H1 (cell line): ENCODE measurements around the gene TMEM134. TPM values are rescaled to one million over a fixed set of nuclear protein-coding genes. Genes with fewer than 3 reads are reported as not detected.
A peak's percentile ranks its signal among the peaks of the same experiment; 100 is the strongest.

Source experiments
- ASH2L ChIP-seq: fragments of 200-600, 300-600 bp; sonication (generic); IDR thresholded peaks from one replicate; pipeline ENCODE4 v1.7.1; 2017; ENCODE audit warnings: low read length
- BACH1 ChIP-seq: IDR thresholded peaks from 2 replicates; pipeline ENCODE4 v1.6.1; 2012; ENCODE audit warnings: low read length, improper control_type of control experiment
- BRCA1 ChIP-seq: IDR thresholded peaks from 2 replicates; pipeline ENCODE4 v1.6.1; 2012; ENCODE audit warnings: low read depth, low read length, improper control_type of control experiment
- CBX8 ChIP-seq: fragments of 300-800, 300-1000 bp; sonication (generic); IDR thresholded peaks from 2 replicates; pipeline ENCODE4 v1.7.1; 2016; ENCODE audit warnings: low read depth, low read length, borderline replicate concordance
- CHD1 ChIP-seq: IDR thresholded peaks from 2 replicates; pipeline ENCODE4 v1.6.1; 2012; ENCODE audit warnings: low read depth, low read length, improper control_type of control experiment
- E2F6 ChIP-seq: IDR thresholded peaks from 2 replicates; pipeline ENCODE4 v1.6.1; 2012; ENCODE audit warnings: inconsistent platforms
- EGR1 ChIP-seq: IDR thresholded peaks from 2 replicates; pipeline ENCODE4 v1.6.1; 2011; ENCODE audit warnings: low read depth, low read length, borderline replicate concordance
- GTF2F1 ChIP-seq: IDR thresholded peaks from 2 replicates; pipeline ENCODE4 v1.6.1; 2012; ENCODE audit warnings: low read depth, low read length, improper control_type of control experiment, borderline replicate concordance
- JUN ChIP-seq: IDR thresholded peaks from 2 replicates; pipeline ENCODE4 v1.6.1; 2011; ENCODE audit warnings: low read depth, mild to moderate bottlenecking, improper control_type of control experiment, low read length
- KDM1A ChIP-seq: fragments of 200-600, 300-600 bp; sonication (generic); IDR thresholded peaks from 2 replicates; pipeline ENCODE4 v1.7.1; 2016; ENCODE audit warnings: mild to moderate bottlenecking, low read length, borderline replicate concordance
- KDM4A ChIP-seq: IDR thresholded peaks from one replicate; pipeline ENCODE4 v1.7.1; 2012; ENCODE audit warnings: low read depth, mild to moderate bottlenecking, moderate library complexity, low read length, inconsistent platforms; ENCODE audit not compliant: severe bottlenecking
- KDM5A ChIP-seq: fragments of 200-600 bp; IDR thresholded peaks from 2 replicates; pipeline ENCODE4 v1.7.1; 2012; ENCODE audit warnings: mild to moderate bottlenecking, low read length, inconsistent platforms, mixed read lengths
- MAFK ChIP-seq: IDR thresholded peaks from 2 replicates; pipeline ENCODE4 v1.6.1; 2012; ENCODE audit warnings: low read depth, mild to moderate bottlenecking, improper control_type of control experiment, low read length
- NANOG ChIP-seq: IDR thresholded peaks from 2 replicates; pipeline ENCODE4 v1.6.1; 2011; ENCODE audit warnings: low read length, low read depth, mild to moderate bottlenecking, inconsistent platforms; ENCODE audit not compliant: insufficient read depth, poor library complexity, severe bottlenecking
- PHF8 ChIP-seq: fragments of 200-600 bp; sonication (generic); conservative IDR thresholded peaks from 2 replicates; pipeline ENCODE4 v1.7.1; 2012; ENCODE audit warnings: low read depth, mild to moderate bottlenecking, inconsistent platforms, low read length, moderate library complexity
- POLR2A ChIP-seq, 2 experiments: IDR thresholded peaks; 1 replicate in 1 of 2; 2 replicates in 1 of 2; pipeline ENCODE4 v1.6.1; 2011; ENCODE audit warnings: low read depth in 2 of 2, low read length in 2 of 2, mild to moderate bottlenecking in 2 of 2; ENCODE audit errors: control extremely low read depth in 1 of 2
- POU5F1 ChIP-seq: IDR thresholded peaks from 2 replicates; pipeline ENCODE4 v1.6.1; 2011; ENCODE audit warnings: low read depth, mild to moderate bottlenecking, low read length, moderate library complexity
- RXRA ChIP-seq: IDR thresholded peaks from 2 replicates; pipeline ENCODE4 v1.6.1; 2011; ENCODE audit warnings: low read depth, mild to moderate bottlenecking, low read length, moderate library complexity; ENCODE audit not compliant: insufficient read depth
- SAP30 ChIP-seq: fragments of 300-600 bp; sonication (generic); IDR thresholded peaks from 2 replicates; pipeline ENCODE4 v1.7.1; 2012; ENCODE audit warnings: low read length, moderate library complexity, mild to moderate bottlenecking, inconsistent platforms; ENCODE audit not compliant: insufficient read depth, insufficient replicate concordance
- SIN3A ChIP-seq, 2 experiments: IDR thresholded peaks in 1 of 2; conservative IDR thresholded peaks in 1 of 2; 2 replicates each; pipeline ENCODE4 v1.6.1; 2011 to 2012; ENCODE audit warnings: low read length in 2 of 2, improper control_type of control experiment in 1 of 2, low read depth in 1 of 2, mild to moderate bottlenecking in 1 of 2
- SUZ12 ChIP-seq: fragments of 200-600 bp; sonication (generic); IDR thresholded peaks from 2 replicates; pipeline ENCODE4 v1.6.1; 2012; ENCODE audit warnings: mild to moderate bottlenecking, inconsistent platforms, low read length, moderate library complexity, mixed read lengths
- TAF7 ChIP-seq: optimal IDR thresholded peaks from 2 replicates; pipeline ENCODE3; 2011; ENCODE audit warnings: low read depth, mild to moderate bottlenecking, inconsistent platforms, low read length, moderate library complexity, borderline replicate concordance
- YY1 ChIP-seq: IDR thresholded peaks from 2 replicates; pipeline ENCODE4 v1.6.1; 2011; ENCODE audit warnings: low read depth, mild to moderate bottlenecking, low read length
- polyA plus RNA-seq, 7 experiments: library from polyadenylated mRNA; depleted of rRNA in 3 of 7; stranded (reverse) in 5 of 7; unstranded in 2 of 7; fragments of >200 nt in 5 of 7; fragments of 200-250 nt in 2 of 7; gene quantifications; 1 replicate in 5 of 7; 2 replicates in 1 of 7; 4 replicates in 1 of 7; pipeline versions ENCODE4 v1.2.1 to v1.2.3, GENCODE V29; 2011 to 2013; ENCODE audit warnings: missing spikeins in 2 of 7, mixed read lengths in 2 of 7
- total RNA-seq: library from RNA; stranded (reverse); fragmentation: NEBNext Ultra II Directional; extraction: Animal tissue kit (Norgen Biotek cat#: 25700); gene quantifications from 2 replicates; pipeline ENCODE4 v1.2.1, GENCODE V29; 2021
- TF ChIP-seq, protein P1 (sequence below): IDR thresholded peaks from 2 replicates; pipeline ENCODE4 v1.6.1; 2012; ENCODE audit warnings: inconsistent platforms

The TMEM134 gene
- total and polyA plus RNA-seq, 2 of the 8 experiments (the other 6 are each of a cell fraction or from before 2014, with no cell fraction given): 32.4 to 229 TPM

DNA sequence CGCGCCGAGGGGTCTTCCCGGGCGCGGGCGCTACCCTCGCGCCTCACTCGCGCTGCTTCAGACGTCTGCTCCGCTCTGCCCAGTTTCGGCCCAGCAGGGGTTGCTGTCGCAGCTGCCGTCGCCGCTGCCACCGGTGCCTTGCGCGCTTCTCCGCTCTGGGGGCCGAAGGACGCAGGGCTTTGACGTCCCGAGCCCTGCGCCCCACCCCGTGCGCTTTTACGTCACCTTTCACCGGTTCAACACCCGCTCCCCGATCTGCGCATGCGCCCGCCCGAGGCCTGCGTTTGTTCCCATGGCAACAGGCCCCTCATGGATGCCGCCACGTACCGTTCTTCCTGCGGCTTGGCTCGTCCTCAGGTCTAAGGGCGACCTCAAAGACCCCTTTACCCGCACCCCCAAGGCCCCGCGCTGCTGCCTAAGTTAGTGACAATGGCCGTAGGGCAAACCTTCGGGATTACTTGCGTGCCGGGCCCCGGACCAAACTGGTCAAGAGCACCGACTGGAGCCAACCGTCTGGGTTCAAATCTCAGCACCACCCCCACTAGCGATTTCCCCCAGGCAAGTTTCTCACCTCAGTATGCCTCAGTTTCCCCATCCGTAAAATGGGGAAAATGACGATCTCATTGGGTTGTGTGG, 39.6 kb upstream of the TMEM134 start (continued):
- TF ChIP-seq ASH2L: peak; percentile 94
- no peak for TF ChIP-seq NANOG
- TF ChIP-seq CBX8: no peak
- no peak for TF ChIP-seq SUZ12
- no peak for TF ChIP-seq GTF2F1
- no peak for TF ChIP-seq POU5F1
- peak; percentile 82 for TF ChIP-seq KDM4A
- peak; percentile 59 to 90; a peak in 1 of 4 replicates for TF ChIP-seq SIN3A (conservative IDR thresholded peaks at IDR 0.05 in 1 of 2, IDR thresholded peaks at IDR 0.05 in 1 of 2; ENCODE audit: low read depth in 1 of 2, low read length in 2 of 2)
- TF ChIP-seq E2F6: 0 out of 2 replicates have a peak, but pooled peaks have one; percentile 5
- TF ChIP-seq EGR1: no peak
- peak; percentile 79 for TF ChIP-seq KDM5A
- TF ChIP-seq, protein P1, sequence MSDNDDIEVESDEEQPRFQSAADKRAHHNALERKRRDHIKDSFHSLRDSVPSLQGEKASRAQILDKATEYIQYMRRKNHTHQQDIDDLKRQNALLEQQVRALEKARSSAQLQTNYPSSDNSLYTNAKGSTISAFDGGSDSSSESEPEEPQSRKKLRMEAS: peak; percentile 79
- no peak for TF ChIP-seq RXRA
- TF ChIP-seq CHD1: no peak
- no peak for TF ChIP-seq MAFK
- peak in 1 of 2 experiments; percentile 84; a peak in 2 of 3 replicates for TF ChIP-seq POLR2A (IDR thresholded peaks at IDR 0.05; ENCODE audit: control extremely low read depth in 1 of 2, low read depth in 2 of 2, low read length in 2 of 2)
- TF ChIP-seq TAF7: no peak
- TF ChIP-seq PHF8: peak; percentile 66
- TF ChIP-seq SAP30: peak; percentile 75
- TF ChIP-seq JUN: no peak
- no peak for TF ChIP-seq BACH1
- peak; percentile 7; the same call in 1 of the 2 replicates for TF ChIP-seq BRCA1
- TF ChIP-seq KDM1A: peak; percentile 47; the same call in 1 of the 2 replicates
- TF ChIP-seq YY1: 0 out of 2 replicates have a peak, but pooled peaks have one; percentile 41
